HEK293T (cell line): ENCODE measurements around the gene CCND1.

Source experiments
- CTCF ChIA-PET: fragments of 350-600 bp; formaldehyde crosslinking; extraction: SDS; loops from one replicate; lab custom pipeline; 2021; ENCODE audit warnings: antibody characterized with exemption, inconsistent platforms; lab: Yijun Ruan, JAX
- POLR2A ChIA-PET: fragments of 350-600 bp; formaldehyde crosslinking; extraction: SDS; loops from one replicate; lab custom pipeline; 2020; ENCODE audit warnings: antibody characterized with exemption, inconsistent platforms; lab: Yijun Ruan, JAX
- DNase-seq: peaks from one replicate; pipeline ENCODE4 v3.0.0; 2012; ENCODE audit warnings: mixed read lengths; ENCODE audit errors: extremely low spot score
- ARNT ChIP-seq: fragments of 450-650 bp; IDR thresholded peaks from 2 replicates; pipeline ENCODE4 v1.6.1; 2017; ENCODE audit warnings: mild to moderate bottlenecking
- BHLHE40 ChIP-seq: fragments of 450-650 bp; IDR thresholded peaks from 2 replicates; pipeline ENCODE4 v1.6.1; 2016; ENCODE audit warnings: mild to moderate bottlenecking, moderate library complexity, borderline replicate concordance
- CTBP1 ChIP-seq: fragments of 450-650 bp; IDR thresholded peaks from 2 replicates; pipeline ENCODE4 v1.6.1; 2016; ENCODE audit warnings: borderline replicate concordance
- ELF4 ChIP-seq: fragments of 450-650 bp; IDR thresholded peaks from 2 replicates; pipeline ENCODE4 v1.6.1; 2017; ENCODE audit warnings: antibody characterized with exemption
- FOXA1 ChIP-seq: fragments of 450-650 bp; IDR thresholded peaks from 2 replicates; pipeline ENCODE4 v1.6.1; 2016; ENCODE audit warnings: mild to moderate bottlenecking
- FOXK2 ChIP-seq: fragments of 450-650 bp; IDR thresholded peaks from 2 replicates; pipeline ENCODE4 v1.6.1; 2016; ENCODE audit warnings: mild to moderate bottlenecking
- FOXM1 ChIP-seq: fragments of 450-650 bp; IDR thresholded peaks from 2 replicates; pipeline ENCODE4 v1.6.1; 2017; ENCODE audit warnings: mild to moderate bottlenecking, borderline replicate concordance
- HDGF ChIP-seq: fragments of 450-650 bp; IDR thresholded peaks from 2 replicates; pipeline ENCODE4 v1.6.1; 2017; ENCODE audit warnings: antibody characterized with exemption, borderline replicate concordance
- L3MBTL2 ChIP-seq: fragments of 450-650 bp; conservative IDR thresholded peaks from 2 replicates; pipeline ENCODE4 v1.6.1; 2016; ENCODE audit warnings: mild to moderate bottlenecking
- LEF1 ChIP-seq: fragments of 450-650 bp; IDR thresholded peaks from 2 replicates; pipeline ENCODE4 v1.6.1; 2017; ENCODE audit warnings: mild to moderate bottlenecking, borderline replicate concordance
- NFRKB ChIP-seq: fragments of 450-650 bp; IDR thresholded peaks from 2 replicates; pipeline ENCODE4 v1.6.1; 2016; ENCODE audit warnings: mild to moderate bottlenecking, moderate library complexity
- SP1 ChIP-seq: fragments of 450-650 bp; IDR thresholded peaks from 2 replicates; pipeline ENCODE4 v1.6.1; 2017
- SUZ12 ChIP-seq: fragments of 450-650 bp; IDR thresholded peaks from 2 replicates; pipeline ENCODE4 v1.6.1; 2016; ENCODE audit warnings: mild to moderate bottlenecking
- TARDBP ChIP-seq: fragments of 450-650 bp; IDR thresholded peaks from 2 replicates; pipeline ENCODE4 v1.6.1; 2016
- ZNF384 ChIP-seq: fragments of 450-650 bp; IDR thresholded peaks from 2 replicates; pipeline ENCODE4 v1.6.1; 2016
- TF ChIP-seq, protein P1 (sequence below): fragments of 450-650 bp; IDR thresholded peaks from 2 replicates; pipeline ENCODE4 v1.6.1; 2016

Gene CCND1

DNA sequence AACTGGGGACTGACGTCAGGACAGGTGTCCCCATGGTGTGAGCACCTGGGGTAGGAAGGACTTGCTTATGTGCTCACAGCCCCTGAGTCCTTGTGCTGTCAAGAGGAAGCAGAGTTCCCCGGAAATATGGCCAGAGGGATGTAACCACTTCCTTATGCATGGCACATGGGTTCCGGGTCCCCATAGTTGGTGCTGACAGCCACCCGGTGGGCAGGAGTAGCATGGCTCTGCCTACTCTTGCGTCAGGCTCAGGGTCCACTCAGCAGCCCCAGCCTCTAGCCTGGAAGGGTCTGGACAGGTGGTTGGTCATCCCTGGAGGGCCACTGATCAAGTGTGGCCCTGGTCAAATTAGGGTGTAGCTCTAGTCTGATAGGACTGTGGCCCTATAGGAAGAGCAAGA, 42.8 kb upstream of the CCND1 start:
- DNase-seq: no peak
- POLR2A ChIA-PET: no interaction called here
- CTCF ChIA-PET: no interaction called here
- TF ChIP-seq NFRKB (no peak), TARDBP (no peak), BHLHE40 (no peak), FOXM1 (no peak), L3MBTL2 (no peak), ZNF384 (no peak), SP1 (no peak), SUZ12 (no peak), HDGF (no peak), ELF4 (no peak), LEF1 (no peak), CTBP1 (no peak), FOXA1 (no peak), FOXK2 (no peak), ARNT (no peak)
- TF ChIP-seq, protein P1, sequence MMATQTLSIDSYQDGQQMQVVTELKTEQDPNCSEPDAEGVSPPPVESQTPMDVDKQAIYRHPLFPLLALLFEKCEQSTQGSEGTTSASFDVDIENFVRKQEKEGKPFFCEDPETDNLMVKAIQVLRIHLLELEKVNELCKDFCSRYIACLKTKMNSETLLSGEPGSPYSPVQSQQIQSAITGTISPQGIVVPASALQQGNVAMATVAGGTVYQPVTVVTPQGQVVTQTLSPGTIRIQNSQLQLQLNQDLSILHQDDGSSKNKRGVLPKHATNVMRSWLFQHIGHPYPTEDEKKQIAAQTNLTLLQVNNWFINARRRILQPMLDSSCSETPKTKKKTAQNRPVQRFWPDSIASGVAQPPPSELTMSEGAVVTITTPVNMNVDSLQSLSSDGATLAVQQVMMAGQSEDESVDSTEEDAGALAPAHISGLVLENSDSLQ: no peak

DNA sequence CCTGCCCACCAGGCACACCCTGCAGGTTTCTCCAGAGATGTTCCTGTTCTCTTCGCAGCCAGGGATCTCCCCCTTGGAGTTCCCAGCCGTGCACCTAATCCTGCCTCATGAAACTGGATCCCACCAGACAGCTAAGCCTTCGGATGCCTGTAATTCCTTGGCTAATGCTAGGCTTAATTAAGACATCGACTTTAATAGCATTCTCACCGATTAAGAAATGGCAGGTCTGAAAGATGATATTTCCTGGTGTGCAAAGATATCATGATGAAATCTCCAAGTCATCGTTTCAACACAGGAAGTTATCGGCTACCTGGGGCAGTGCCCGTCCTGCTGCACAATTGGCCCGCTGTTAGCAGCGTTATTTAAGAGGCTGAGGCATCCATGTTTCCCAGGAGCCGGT, 41.5 kb upstream of the CCND1 start:
- peak; percentile 55 for DNase-seq
- TF ChIP-seq, protein P1: peak; percentile 78
- no peak for TF ChIP-seq LEF1
- no peak for TF ChIP-seq TARDBP
- TF ChIP-seq BHLHE40: no peak
- CTCF ChIA-PET: no interaction called here
- POLR2A ChIA-PET: no interaction called here

DNA sequence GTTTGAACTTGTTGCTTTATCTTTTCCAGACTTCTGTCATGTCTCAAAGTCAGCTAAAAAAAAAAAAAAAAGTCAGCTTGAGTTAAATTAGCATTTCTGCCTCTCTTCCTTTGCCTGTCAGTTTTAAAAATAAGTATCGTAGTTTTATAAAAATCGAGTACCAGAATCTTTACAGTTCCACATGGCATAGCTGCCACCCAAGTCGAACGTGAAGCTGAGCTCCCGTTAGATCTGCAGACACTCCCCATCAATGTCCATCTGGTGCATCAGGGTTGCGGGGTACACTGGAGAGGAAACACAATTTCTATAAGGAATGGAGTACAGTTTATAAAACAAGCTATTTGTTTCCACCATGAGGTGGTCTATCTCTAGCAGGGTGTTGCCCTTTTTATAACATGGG, 41.0 kb upstream of the CCND1 start:
- ChIA-PET CTCF (no interaction called here), POLR2A (no interaction called here)
- TF ChIP-seq, protein P1: no peak
- TF ChIP-seq ELF4 (no peak), L3MBTL2 (no peak), FOXK2 (no peak), ARNT (no peak), BHLHE40 (no peak), FOXA1 (no peak), SP1 (no peak), FOXM1 (no peak), TARDBP (no peak), SUZ12 (no peak), ZNF384 (no peak), CTBP1 (no peak)
- no peak for DNase-seq

DNA sequence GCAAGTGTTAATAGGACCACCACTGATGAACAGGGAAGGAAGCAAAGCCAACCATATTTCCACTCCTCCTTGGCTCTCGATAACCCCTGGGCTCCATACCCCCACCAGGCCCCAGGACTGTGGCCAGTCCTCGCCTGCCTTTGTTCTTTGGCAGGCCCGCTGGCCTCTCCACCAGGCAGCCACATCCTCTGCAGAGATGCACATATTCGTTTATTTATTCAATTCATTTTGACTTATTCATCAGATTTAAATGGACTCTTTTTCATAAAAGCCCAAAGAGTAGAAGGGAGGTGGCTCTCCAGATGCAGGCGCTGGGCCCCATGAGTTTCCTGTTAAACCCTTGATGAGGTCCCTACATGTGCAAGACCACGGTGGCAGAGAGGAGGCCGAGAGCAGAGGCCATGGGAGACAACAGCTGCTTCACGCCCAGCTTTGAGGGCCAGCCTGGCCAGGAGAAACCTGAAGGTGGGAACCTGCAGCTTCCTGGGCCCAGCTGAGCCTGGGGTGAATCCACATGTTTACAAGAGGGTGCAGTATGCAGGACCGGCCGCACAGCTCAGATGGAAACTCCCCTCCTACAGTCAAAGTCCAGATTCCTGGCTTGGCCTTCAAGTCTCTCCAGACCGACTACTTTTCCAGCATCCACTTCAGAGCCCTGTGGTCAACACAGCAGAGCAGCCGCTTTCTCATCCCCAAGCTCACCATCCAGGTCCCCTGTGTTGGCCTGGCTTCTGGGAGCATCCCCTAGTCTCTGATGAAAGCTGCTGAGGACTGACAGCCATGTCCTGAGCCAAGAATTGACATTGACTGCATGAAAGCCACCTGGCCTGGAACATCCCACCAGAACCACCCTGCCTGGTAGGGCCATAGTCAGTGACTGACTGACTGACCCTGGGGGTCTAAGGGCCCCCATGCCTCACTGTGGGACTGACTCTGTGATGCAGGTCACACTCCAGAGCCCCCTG, 39.7 kb upstream of the CCND1 start:
- CTCF ChIA-PET: no interaction called here
- TF ChIP-seq SUZ12: no peak
- TF ChIP-seq ARNT: no peak
- TF ChIP-seq TARDBP: no peak
- no peak for TF ChIP-seq LEF1
- no peak for TF ChIP-seq ELF4
- no peak for TF ChIP-seq HDGF
- TF ChIP-seq ZNF384: no peak
- no peak for TF ChIP-seq FOXM1
- no peak for TF ChIP-seq SP1
- POLR2A ChIA-PET: no interaction called here
- no peak for DNase-seq

DNA sequence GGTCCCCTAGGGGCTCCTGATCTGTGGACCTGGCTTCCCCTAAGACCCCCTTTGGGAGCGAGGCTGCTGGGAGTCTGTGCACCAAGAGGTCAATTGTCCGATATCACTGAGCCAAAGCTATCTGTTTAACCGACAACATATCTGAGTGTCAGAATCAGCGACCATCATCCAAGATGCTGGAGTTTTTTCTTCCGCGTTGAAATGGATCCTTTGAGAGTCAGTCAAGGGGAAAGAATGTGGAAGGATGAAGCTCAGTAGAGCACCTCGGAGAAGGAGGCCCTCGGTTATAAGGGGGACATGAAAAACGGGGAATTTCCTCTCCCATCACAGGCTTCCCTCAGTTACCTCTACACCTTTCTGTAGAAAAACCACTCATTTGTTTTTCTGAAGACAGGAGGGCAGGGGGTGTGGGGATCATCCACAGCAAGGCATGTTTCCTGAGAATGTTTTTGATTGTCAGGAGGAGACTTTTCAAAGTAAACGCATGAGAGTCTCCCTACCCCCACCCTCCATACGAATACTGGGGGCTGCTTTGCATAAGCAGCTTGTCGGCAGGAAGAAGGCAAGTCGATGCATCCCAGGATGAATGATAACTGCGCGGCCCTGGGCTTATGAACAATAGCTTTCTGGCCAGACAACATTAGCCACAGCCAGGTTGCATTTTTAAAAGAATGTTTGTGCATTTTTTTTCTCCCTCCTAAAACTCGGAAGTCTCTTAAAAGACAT, 37.7 kb upstream of the CCND1 start:
- DNase-seq: no peak
- TF ChIP-seq BHLHE40 (no peak), ELF4 (no peak), ARNT (no peak), L3MBTL2 (no peak), FOXA1 (no peak), LEF1 (no peak), SP1 (no peak), TARDBP (no peak), CTBP1 (no peak), NFRKB (no peak), FOXK2 (no peak), ZNF384 (no peak), FOXM1 (no peak), HDGF (no peak), SUZ12 (no peak)
- TF ChIP-seq, protein P1: no peak
- ChIA-PET CTCF (interaction anchor here (0.5 kb wide), 1 partner anchor 66 kb away, joined by 3 read pairs; no protein-coding TSS in a partner anchor), POLR2A (no interaction called here)
